ENCODE results near the gene MRTFB. TPM values are rescaled to one million over a fixed set of nuclear protein-coding genes. Genes with fewer than 3 reads are reported as not detected.

Gene MRTFB
- total and polyA plus RNA-seq, 12 donors = 4.1 to 41.8 (median 32.5) TPM

DNA sequence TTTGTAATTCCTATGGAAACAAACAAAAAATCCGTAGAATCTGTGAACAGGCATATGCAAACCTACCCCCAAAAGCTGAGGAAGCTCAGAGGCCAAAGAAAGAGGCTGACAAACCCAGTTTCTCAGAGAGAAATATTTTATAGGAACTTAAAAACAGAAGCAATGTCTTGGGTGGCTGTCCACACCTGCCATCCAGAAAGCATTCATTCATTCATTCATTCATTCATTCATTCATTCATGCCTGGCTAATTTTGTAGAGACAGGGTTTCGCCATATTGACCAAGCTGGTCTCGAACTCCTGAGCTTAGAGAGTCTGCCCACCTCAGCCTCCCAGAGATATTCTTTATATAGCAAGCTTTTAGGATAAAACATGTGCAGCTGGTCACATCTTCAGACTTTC is 154.3 kb downstream of the MRTFB start:
- intact Hi-C loops (cut with DNase I) = no loop called here
- no peak for ATAC-seq
- Histone ChIP-seq H3K27me3 (no peaks in the 10 kb centered on the region), H3K4me3 (no peak overlapping the region), H3K27ac (no peak overlapping the region), H3K4me1 (no peaks in the 10 kb centered on the region), H3K9me3 (peaks cover 0 to 10% (median 0%) of the 10 kb centered on the region in 11 donors), H3K36me3 (peaks cover 0 to 85% (median 28%) of the 10 kb centered on the region in 9 donors)
- whole genome bisulfite sequencing, 2 donors = 99 to 100% methylated on average over 3 of the region's 3 CpGs
- TF ChIP-seq, protein P1, sequence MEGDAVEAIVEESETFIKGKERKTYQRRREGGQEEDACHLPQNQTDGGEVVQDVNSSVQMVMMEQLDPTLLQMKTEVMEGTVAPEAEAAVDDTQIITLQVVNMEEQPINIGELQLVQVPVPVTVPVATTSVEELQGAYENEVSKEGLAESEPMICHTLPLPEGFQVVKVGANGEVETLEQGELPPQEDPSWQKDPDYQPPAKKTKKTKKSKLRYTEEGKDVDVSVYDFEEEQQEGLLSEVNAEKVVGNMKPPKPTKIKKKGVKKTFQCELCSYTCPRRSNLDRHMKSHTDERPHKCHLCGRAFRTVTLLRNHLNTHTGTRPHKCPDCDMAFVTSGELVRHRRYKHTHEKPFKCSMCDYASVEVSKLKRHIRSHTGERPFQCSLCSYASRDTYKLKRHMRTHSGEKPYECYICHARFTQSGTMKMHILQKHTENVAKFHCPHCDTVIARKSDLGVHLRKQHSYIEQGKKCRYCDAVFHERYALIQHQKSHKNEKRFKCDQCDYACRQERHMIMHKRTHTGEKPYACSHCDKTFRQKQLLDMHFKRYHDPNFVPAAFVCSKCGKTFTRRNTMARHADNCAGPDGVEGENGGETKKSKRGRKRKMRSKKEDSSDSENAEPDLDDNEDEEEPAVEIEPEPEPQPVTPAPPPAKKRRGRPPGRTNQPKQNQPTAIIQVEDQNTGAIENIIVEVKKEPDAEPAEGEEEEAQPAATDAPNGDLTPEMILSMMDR (IDR thresholded peaks at IDR 0.05) = no peak
- no peak for DNase-seq

DNA sequence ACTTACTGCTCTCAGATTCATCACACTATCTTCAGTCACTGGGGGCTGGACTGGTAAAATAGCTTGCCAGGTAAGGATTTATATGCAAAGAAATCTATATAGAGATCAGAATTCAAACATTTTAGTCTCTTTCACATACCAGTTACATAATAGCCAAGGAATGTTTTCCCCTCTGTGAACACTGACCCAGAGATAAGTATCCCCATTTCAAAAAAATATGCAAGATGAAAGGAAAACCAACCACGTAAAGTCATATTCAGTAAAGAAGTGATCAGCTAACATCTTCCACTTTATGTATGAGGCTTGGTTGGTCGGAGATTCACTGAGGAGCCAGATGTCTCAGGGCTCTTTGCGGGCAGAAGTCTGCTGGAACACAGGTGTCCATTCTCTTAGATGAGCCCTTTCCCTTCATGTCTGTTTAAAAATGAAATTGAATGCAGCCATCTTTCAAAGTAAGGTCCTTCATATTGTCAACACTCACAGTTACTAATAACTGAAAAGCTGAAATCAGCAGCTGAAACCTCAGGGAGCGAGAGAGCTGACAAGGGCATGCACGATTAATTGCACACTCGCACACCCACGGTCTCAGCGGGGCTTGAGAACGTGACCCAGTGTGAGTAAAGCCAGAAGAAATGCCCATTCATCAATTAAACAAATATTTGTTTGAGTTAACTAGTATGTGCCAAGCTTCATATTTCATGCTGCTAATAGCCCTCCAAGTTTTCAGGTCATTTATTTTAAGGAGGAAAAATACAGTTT is 161.2 kb downstream of the MRTFB start:
- H3K9me3 ChIP-seq = no peaks in the 10 kb centered on the region
- TF ChIP-seq, protein P1 (IDR thresholded peaks at IDR 0.05) = no peak
- DNase-seq (no peak), ATAC-seq (no peak)
- intact Hi-C loops (cut with DNase I) = no loop called here
- peaks cover 0 to 80% (median 26%) of the 10 kb centered on the region in 9 donors for H3K36me3 ChIP-seq
- no peak overlapping the region for H3K27ac ChIP-seq
- 86% methylated on average over 9 of the region's 9 CpGs for WGBS, 2 donors
- H3K27me3 ChIP-seq = no peaks in the 10 kb centered on the region
- H3K4me3 ChIP-seq = no peak overlapping the region
- H3K4me1 ChIP-seq = no peaks in the 10 kb centered on the region

DNA sequence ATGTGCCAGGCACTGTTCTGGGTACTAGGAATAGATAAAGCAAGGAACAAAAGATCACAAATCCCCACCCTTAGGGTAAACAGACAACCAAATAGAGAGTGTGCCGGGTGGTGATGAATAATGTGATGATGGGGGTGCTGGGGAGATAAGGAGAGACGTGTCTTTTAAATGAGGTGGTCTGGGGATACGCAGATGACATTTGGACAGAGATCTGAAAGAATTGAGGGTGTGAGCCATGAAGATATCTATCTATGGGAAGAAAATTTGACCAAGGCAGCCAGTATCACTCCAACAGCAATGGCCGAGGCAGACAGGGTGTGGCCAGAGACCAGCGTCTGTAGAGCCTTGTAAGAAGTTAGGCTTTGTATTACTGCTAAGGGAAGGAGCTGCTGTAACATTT is 165.3 kb downstream of the MRTFB start:
- TF ChIP-seq, protein P1 (IDR thresholded peaks at IDR 0.05) = no peak
- Histone ChIP-seq H3K27ac (no peak overlapping the region), H3K4me3 (no peak overlapping the region), H3K27me3 (no peaks in the 10 kb centered on the region), H3K9me3 (no peaks in the 10 kb centered on the region), H3K36me3 (peaks cover 0 to 100% (median 39%) of the 10 kb centered on the region in 9 donors), H3K4me1 (peaks cover 0 to 18% (median 12%) of the 10 kb centered on the region in 9 donors)
- 87 to 91% methylated on average over 5 of the region's 5 CpGs for WGBS, 2 donors
- intact Hi-C loops (cut with DNase I) = no loop called here
- ATAC-seq = no peak
- DNase-seq = no peak

DNA sequence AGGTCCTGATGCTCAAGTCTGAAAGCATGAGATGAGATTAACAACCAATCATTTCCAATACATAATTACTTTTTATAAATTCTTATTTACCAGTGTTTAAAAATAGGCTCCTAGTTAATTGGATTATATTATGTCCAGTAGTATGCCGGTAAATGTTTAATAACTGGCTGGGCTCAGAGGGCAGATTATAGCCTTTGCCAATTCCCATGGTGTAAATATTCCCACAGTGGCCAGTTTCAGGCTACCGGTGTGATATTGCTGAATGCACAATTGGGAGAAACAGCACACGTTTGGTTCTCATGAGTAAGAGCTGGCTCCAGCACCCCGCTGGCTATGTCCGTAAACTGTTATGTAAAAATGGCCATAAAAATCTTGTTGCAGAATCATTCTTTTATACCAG is 167.6 kb downstream of the MRTFB start:
- ATAC-seq (no peak), DNase-seq (no peak)
- intact Hi-C loops (cut with DNase I) = no loop called here
- Histone ChIP-seq H3K4me1 (peaks cover 0 to 30% (median 24%) of the 10 kb centered on the region in 9 donors), H3K9me3 (no peaks in the 10 kb centered on the region), H3K36me3 (peaks cover 0 to 100% (median 34%) of the 10 kb centered on the region in 9 donors), H3K27me3 (no peaks in the 10 kb centered on the region), H3K27ac (no peak overlapping the region), H3K4me3 (no peak overlapping the region)
- 91 to 94% methylated on average over 5 of the region's 5 CpGs for WGBS, 2 donors
- TF ChIP-seq, protein P1 (IDR thresholded peaks at IDR 0.05) = no peak
